Sigmoid colon (tissue), 7 donors: ENCODE measurements around the gene ASCL5. TPM values are rescaled to one million over a fixed set of nuclear protein-coding genes. Genes with fewer than 3 reads are reported as not detected.

Source experiments
- DNase-seq: peaks from one replicate; pipeline ENCODE4 v3.0.0-alpha.2; 2019
- H3K27ac ChIP-seq, 4 donors: fragments of 200-600 bp; sonication (generic); one replicate each; pipeline ENCODE4 v1.5.1; 2016 to 2019; ENCODE audit warnings: mild to moderate bottlenecking in 1 of 4
- H3K27me3 ChIP-seq, 3 donors: fragments of 200-600 bp; sonication (generic); one replicate each; pipeline ENCODE4 v1.5.1; 2019; ENCODE audit warnings: mild to moderate bottlenecking in 1 of 3
- H3K36me3 ChIP-seq, 4 donors: fragments of 200-600 bp; sonication (generic); one replicate each; pipeline ENCODE4 v1.5.1; 2016 to 2019
- H3K4me1 ChIP-seq, 4 donors: fragments of 200-600 bp; sonication (generic); one replicate each; pipeline ENCODE4 v1.5.1; 2017 to 2019
- H3K4me3 ChIP-seq, 4 donors: fragments of 200-600 bp; sonication (generic); one replicate each; pipeline ENCODE4 v1.5.1; 2017 to 2019; ENCODE audit warnings: mild to moderate bottlenecking in 2 of 4, moderate library complexity in 1 of 4
- H3K9me3 ChIP-seq, 4 donors: fragments of 200-600 bp in 3 of 4; sonication (generic) in 3 of 4; one replicate each; pipeline versions ENCODE4 v1.5.1 to v1.6.1; 2013 to 2019
- CTCF ChIP-seq, 4 experiments: fragments of 450-650 bp in 3 of 4; fragments of 200-600 bp in 1 of 4; IDR thresholded peaks; one replicate each; pipeline ENCODE4 v1.5.1; 2016 to 2019; ENCODE audit warnings: antibody characterized with exemption in 4 of 4, mild to moderate bottlenecking in 3 of 4, moderate library complexity in 2 of 4
- EP300 ChIP-seq, 4 donors: sonication (generic); formaldehyde crosslinking; IDR thresholded peaks; one replicate each; pipeline ENCODE4 v1.6.1; 2017; ENCODE audit warnings: antibody characterized with exemption in 4 of 4
- POLR2A ChIP-seq, 2 donors: fragments of 450-650 bp; IDR thresholded peaks; one replicate each; pipeline ENCODE4 v1.6.1; 2016; ENCODE audit warnings: antibody characterized with exemption in 2 of 2, mild to moderate bottlenecking in 2 of 2, moderate library complexity in 2 of 2
- POLR2AphosphoS5 ChIP-seq, 4 donors: sonication (generic); formaldehyde crosslinking; IDR thresholded peaks; one replicate each; pipeline ENCODE4 v1.6.1; 2017; ENCODE audit warnings: antibody characterized with exemption in 4 of 4
- WGBS, 2 donors: extraction: QIAGEN DNeasy Blood & Tissue Kit; methylation state at CpG; one replicate each; pipeline ENCODE4 v1.1.7; 2013; 5-methylcytosine and 5-hydroxymethylcytosine counted together
- intact Hi-C: fragments of 100-400 bp; cut with DNase I; formaldehyde crosslinking; loops from one replicate; pipeline ENCODE4 v1.15.1; 2023
- polyA plus RNA-seq, 3 donors: library from polyadenylated mRNA; stranded (reverse); fragments of 200-250 nt; gene quantifications; one replicate each; pipeline ENCODE4 v1.2.3, GENCODE V29; 2013
- total RNA-seq, 4 donors: library from RNA; depleted of rRNA; stranded (reverse); fragments of >200 nt; gene quantifications; one replicate each; pipeline ENCODE4 v1.1.0, GENCODE V29; 2016
- donor health status: healthy with polysubstance abuse.
- donor health status: Bipolar disorder and iron deficiency.
- donor health status: healthy.

Gene ASCL5
- total and polyA plus RNA-seq, 7 donors: 0.06 TPM; not detected in 6

- no peaks in the 10 kb centered on the region for H3K36me3 ChIP-seq
- no peaks in the 10 kb centered on the region for H3K27me3 ChIP-seq
- H3K4me1 ChIP-seq: peaks cover 0 to 10% (median 8%) of the 10 kb centered on the region in 4 donors
- WGBS, 2 donors: 84 to 93% methylated on average over 4 of the region's 4 CpGs
- TF ChIP-seq POLR2A (IDR thresholded peaks at IDR 0.05) (no peak), EP300 (IDR thresholded peaks at IDR 0.05) (no peak), CTCF (IDR thresholded peaks at IDR 0.05) (no peak), POLR2AphosphoS5 (IDR thresholded peaks at IDR 0.05) (no peak)
- no peak overlapping the region for H3K4me3 ChIP-seq
- no peak for DNase-seq
- intact Hi-C loops: no loop called here
- H3K9me3 ChIP-seq: no peaks in the 10 kb centered on the region
- H3K27ac ChIP-seq: no peak overlapping the region
Observed at GRCh38 chr1:201172326-201172725, 45.3 kb upstream of the ASCL5 start.

- WGBS, 2 donors: 3 to 9% methylated on average over 48 of the region's 48 CpGs
- peak overlapping the region; percentile 84 to 95 (median 86) for H3K27ac ChIP-seq
- H3K4me1 ChIP-seq: peaks cover 0 to 10% (median 8%) of the 10 kb centered on the region in 4 donors
- no peaks in the 10 kb centered on the region for H3K36me3 ChIP-seq
- TF ChIP-seq CTCF (IDR thresholded peaks at IDR 0.05) (peak in 3 of 4 experiments; percentile 31 to 44 (median 44)), POLR2AphosphoS5 (IDR thresholded peaks at IDR 0.05) (no peak)
- H3K9me3 ChIP-seq: no peaks in the 10 kb centered on the region
- H3K4me3 ChIP-seq: peak overlapping the region; percentile 62 to 66 (median 64)
- H3K27me3 ChIP-seq: no peaks in the 10 kb centered on the region
- DNase-seq: no peak
- intact Hi-C loops: no loop called here
Observed at GRCh38 chr1:201171063-201172036, 44.4 kb upstream of the ASCL5 start.

GRCh38 chr1:201170533-201171062, 43.6 kb upstream of the ASCL5 start:
- peak; percentile 97 for DNase-seq
- WGBS, 2 donors: 5 to 11% methylated on average over 26 of the region's 26 CpGs
- Histone ChIP-seq H3K4me3 (peak overlapping the region; percentile 62 to 66 (median 64)), H3K27ac (peak overlapping the region; percentile 84 to 95 (median 86)), H3K4me1 (peaks cover 0 to 10% (median 8%) of the 10 kb centered on the region in 4 donors), H3K36me3 (no peaks in the 10 kb centered on the region), H3K9me3 (no peaks in the 10 kb centered on the region), H3K27me3 (no peaks in the 10 kb centered on the region)
- TF ChIP-seq CTCF (IDR thresholded peaks at IDR 0.05) (no peak), POLR2AphosphoS5 (IDR thresholded peaks at IDR 0.05) (peak; percentile 86 to 94 (median 90)), EP300 (IDR thresholded peaks at IDR 0.05) (peak in 1 of 4 donors; percentile 35), POLR2A (IDR thresholded peaks at IDR 0.05) (peak; percentile 58 to 79)
- intact Hi-C loops: loop anchor here (1.0 kb wide), 1 partner anchor 16 kb away; the partner anchor contains the start of gene TMEM9

- peaks cover 0 to 10% (median 8%) of the 10 kb centered on the region in 4 donors for H3K4me1 ChIP-seq
- TF ChIP-seq CTCF (IDR thresholded peaks at IDR 0.05) (no peak), POLR2A (IDR thresholded peaks at IDR 0.05) (no peak), EP300 (IDR thresholded peaks at IDR 0.05) (no peak), POLR2AphosphoS5 (IDR thresholded peaks at IDR 0.05) (no peak)
- H3K36me3 ChIP-seq: no peaks in the 10 kb centered on the region
- WGBS, 2 donors: 86 to 88% methylated on average over 2 of the region's 2 CpGs
- H3K27ac ChIP-seq: peak overlapping the region; percentile 84 to 95 (median 86)
- intact Hi-C loops: loop anchor here (1.0 kb wide), 1 partner anchor 16 kb away; the partner anchor contains the start of gene TMEM9
- H3K27me3 ChIP-seq: no peaks in the 10 kb centered on the region
- peak overlapping the region in 3 of 4 donors; percentile 62 to 65 (median 64) for H3K4me3 ChIP-seq
- no peaks in the 10 kb centered on the region for H3K9me3 ChIP-seq
- DNase-seq: no peak
Observed at GRCh38 chr1:201169971-201170532, 43.1 kb upstream of the ASCL5 start.
